Daoy (cell line): ENCODE results near the gene TMPRSS13. TPM values are rescaled to one million over a fixed set of nuclear protein-coding genes. Genes with fewer than 3 reads are reported as not detected.
A peak's percentile ranks its signal among the peaks of the same experiment; 100 is the strongest.
"Not testable (repeated sequence)": the region's sequence is repeated elsewhere in the genome, so short reads cannot be mapped to it uniquely, and the experiment has no call there.

Experiments used
- DNase-seq: peaks from one replicate; pipeline ENCODE4 v3.0.0-alpha.2; 2015; ENCODE audit warnings: low read depth
- total RNA-seq: library from RNA; depleted of rRNA; stranded (reverse); fragments of >200 nt; shearing (Covaris generic); gene quantifications from 2 replicates; pipeline ENCODE4 v1.2.3, GENCODE V29; 2014

Gene TMPRSS13
- total RNA-seq, 1 experiment from 2014 or later: 0.06 TPM

DNA sequence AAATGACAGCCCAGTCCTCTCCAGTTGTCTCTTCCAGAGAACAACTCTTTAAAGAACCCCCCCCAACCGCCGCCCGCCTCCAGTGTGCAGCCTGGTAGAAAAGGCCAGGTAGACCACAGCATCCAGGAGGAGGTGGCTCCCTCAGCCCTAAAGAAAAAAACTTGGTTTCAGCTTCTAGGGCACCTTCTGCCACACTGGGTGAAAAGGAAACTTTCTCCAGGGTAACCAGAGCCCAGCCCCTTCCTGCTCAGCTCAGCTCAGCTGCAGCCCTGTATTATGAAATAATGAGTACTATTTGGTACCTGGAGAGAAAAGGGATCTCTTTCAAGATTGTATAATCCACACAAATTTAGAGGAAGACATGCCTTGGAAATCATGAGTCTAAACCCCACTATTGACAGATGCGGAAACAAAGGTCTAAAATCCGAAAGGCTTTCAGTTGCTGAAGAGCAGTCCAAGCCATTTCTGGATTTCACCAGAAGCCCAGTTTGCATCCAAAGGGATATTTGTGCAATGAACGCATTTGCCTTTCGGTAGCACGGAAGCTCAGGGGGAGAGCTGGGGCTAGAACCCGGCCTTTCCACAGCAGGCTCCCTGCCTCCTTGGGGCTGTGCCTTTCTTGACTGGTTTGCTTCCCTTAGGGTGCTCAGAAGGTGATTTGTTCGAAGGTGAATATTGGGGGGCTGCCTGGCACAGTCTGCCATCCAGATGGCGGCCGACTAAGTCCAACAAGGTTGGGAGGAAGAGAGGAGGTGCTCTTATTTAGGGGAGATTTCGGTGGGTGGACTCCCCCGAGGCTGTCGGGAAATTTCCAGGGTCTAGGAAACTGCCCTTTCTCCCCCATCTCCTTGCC, 56.0 kb downstream of the TMPRSS13 start:
- no peak for DNase-seq

DNA sequence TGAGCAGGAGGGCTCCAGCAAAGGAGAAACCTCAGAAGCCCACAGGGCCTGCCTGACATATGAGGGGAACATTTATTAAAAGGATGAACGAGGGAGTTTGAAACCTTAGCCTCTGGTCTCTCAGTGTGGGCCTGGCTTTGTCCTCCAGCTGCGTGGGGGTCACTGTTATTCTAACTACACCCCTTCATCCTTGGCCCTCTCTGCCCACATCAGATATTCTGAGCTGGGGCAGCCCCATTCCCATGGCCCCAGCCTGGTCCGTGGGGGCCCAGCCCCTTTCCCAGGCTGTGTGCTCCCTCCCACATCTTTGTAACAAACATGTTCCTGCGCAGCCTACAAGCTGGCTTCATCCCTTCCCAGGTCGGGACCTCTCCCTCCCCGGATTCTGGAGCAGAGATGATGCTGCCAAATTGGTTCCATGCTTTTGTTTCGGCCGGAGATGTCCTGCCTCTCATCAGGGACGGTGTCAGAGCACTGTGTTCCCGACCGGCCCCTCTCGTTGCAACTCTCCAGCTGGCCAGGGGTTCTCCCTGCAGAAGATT, 56.7 kb downstream of the TMPRSS13 start:
- no peak for DNase-seq

DNA sequence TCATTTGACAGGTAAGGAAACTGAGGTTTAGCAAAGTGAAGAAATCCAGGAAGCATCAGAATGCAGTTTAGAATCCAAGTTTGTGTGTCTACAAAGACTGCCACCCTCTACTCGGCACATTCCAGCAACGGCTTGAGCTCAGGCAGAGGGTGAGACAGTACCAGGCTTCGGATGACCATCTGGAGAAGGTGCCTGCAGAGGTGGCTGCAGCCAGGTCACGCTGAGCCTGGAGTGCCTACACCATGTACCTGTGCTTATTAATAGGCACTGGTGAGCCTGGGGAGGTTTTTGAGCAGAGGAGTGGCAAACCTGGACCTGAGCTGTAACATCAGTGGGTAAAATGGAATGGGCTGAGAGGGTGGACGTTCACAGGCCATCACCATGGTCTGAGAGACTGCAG, 57.4 kb downstream of the TMPRSS13 start:
- no peak for DNase-seq

DNA sequence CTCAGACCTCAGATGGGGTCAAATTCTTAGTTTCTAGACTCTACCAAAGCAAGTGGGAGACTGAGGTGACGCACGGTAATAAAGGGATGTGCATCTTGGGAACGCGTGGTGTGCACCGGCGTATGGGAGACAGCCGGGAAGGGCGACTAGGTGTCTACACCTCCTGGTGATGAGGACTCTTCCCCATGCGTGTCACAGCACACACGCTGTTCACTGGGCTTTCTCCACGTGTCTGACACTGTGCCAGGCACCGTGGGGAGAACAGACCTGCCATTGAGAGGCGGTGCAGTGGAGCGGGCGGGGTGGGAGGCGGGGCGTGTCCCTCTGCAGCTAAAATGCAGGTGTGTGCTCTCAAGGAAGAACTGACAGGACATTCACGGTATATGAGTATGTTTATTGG, 58.0 kb downstream of the TMPRSS13 start:
- no peak for DNase-seq

DNA sequence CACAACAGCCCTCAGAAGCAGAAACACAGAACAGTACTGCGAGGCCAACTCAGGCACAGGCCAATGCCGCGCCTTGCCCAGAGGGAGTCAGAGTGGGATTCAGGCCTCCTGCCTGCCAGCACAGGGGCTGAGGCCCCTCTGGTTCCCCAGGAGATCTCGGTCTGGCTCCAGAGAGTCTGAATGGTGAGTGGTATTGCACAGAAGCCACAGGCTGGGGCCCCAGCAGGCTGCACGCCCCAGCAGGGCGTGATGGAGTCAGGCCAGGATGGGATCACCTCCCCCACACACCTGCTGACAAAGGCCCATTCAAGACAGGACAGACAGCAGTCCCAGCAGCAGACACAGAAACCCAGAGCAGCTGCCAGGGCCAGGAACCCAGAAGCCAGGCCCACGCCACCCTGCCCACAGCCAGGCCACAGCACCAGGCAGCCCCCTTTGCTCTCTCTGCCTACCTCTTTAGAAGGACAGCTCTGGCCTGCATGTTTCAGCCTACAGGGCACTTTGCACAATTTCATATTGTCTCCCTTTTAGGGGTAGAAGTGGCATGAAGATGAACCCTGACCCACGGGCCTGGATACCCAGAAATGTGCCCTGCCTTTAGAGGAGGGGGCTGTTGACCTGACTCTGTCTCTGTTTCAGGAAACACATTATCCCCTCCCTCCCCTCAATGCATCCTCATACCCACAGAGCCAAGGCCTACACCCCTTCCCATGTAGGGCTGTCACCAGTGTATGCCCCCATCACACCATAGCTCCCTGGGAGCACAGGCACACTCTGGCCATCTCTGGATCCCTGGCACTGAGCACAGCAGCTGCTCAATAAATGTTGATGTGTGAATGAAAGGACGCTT, 58.9 kb downstream of the TMPRSS13 start:
- DNase-seq: no peak

DNA sequence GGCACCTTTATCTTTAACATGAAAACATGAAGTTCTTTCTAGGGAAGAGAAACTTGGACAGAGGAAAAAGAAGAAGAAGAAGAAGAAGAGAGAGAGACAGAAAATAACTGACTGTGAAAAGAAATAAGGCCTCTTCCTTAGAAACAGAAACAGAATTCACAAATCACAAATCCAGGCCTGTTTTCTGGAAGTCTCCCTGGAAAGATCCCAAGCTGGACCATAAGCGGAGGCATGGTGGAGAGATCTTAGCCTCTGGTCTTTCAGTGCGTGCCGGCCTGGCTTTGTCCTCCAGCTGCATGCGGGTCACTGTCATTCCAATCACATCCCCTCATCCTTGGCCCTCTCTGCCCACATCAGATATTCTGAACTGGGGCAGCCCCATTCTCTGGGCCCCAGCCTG, 59.6 kb downstream of the TMPRSS13 start:
- no peak for DNase-seq

DNA sequence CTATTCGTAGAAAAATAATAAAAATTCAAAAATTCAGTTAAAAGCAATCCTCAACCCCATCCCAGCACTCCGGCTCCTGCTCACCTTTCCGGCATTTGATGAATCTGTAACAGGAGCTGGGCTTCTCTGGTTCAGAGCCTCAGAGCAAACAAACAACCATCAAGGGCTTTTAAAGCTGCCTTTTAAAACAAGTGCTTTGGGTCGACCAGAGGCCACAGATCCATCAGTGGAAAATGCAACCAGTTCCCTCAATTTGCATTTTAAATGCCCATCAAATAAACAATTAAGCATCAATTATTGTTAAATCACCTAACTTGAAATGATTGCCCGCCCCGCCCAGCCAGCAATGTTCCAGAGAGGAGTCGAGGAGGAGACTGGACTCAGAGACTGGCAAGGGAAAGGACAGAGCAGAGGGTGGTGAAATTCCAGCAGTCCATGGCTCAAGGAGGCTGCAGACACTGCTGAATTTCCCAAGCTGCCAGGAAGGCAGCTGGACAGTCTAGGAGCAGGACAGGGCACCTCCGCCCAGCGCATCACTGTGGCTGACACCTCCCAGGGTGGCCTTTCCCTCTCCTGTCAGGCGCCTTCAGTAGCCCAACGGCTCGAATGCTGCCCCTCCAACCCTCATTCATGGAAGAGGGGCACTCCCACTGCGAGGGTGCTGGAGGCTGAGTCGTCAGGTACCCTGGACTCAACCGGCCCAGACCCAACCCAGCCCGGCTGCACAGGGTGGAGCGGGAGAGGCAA, 60.2 kb downstream of the TMPRSS13 start:
- DNase-seq: no peak

DNA sequence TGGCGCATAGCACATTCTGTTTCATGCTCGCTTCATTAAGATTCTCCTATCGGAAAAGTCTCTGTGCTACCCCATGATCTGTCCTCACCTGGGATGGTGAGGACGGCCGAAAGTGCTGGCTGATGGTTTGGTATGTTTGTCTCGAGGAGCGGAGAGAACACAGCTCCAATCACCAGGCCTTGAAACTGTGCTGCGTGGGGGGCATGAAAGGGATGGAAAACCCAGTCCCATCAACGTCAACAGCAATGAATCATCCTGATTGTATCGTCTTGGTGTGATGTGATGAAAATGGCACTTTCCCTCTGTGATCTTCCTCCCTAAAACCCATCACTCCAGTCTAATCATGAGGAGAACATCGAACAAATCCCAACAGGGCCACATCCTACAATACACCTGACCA, 61.1 kb downstream of the TMPRSS13 start:
- peak; percentile 34 for DNase-seq

DNA sequence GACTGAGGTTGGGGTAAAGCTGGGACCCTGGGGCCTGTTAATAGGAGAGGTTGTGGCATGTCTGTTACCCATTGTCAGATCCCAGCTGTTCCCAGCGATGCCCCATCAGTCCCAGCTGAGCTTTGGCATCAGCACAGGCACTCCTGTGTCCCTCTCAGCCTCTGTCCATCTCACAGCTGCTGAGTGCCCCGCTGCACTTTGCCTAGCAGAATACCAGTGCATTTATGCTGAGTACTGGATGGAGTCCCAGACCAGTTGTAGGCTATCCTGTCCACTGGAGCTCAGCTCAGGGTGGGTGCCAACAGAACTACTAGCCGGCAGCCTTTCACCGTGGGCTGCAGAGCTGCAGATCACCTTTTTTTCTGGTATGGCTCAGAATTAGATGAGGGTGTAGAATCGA, 62.7 kb downstream of the TMPRSS13 start:
- no peak for DNase-seq

DNA sequence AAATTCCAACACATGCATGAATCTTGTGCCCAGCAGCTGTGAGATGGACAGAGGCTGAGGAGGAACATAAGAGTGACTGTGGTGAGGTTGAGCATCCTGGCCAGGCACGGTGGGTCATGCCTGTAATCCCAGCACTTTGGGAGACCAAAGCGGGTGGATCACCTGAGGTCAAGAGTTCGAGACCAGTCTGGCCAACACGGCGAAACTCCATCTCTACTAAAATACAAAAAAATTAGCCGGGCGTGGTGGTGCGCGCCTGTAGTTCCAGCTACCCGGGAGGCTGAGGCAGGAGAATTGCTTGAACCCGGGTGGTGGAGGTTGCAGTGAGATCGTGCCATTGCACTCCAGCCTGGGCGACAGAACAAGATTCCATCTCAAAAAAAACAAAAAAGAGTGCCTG, 63.7 kb downstream of the TMPRSS13 start:
- not testable (repeated sequence) for DNase-seq

DNA sequence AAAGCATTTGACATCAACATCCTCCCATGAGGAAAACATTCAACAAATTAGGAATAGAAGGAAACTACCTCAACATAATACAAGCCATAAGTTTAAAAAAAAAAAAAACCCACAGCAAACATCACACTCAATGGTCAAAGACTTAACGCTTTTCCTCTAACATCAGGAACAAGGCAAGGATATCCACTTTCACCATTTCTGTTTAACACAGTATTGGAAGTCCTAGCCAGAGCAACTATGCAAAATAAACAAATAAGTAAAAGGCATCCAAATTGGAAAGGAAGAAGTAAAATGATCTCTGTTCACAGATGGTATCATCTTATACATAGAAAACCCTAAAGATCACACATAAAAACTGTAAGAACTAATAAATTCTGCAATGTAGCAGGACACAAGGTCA, 65.8 kb downstream of the TMPRSS13 start:
- no peak for DNase-seq

DNA sequence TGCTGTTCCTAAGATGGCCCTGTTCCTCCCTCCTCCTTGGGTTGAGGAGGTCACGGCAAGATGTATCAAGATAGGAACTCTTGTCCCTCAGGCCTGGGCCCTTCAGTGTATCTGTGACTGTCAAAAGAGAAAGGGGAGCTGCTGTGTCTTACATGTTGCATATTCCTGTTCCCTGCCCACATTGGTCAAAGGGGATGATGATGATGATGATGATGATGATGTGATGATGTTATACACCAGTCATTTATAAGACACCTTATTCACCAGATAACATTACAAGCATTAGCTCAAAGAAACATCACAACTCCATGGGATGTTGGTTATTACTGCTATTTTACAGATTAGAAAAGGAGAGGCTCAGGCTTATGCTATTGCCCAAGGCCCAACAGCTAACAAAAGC, 66.4 kb downstream of the TMPRSS13 start:
- no peak for DNase-seq

DNA sequence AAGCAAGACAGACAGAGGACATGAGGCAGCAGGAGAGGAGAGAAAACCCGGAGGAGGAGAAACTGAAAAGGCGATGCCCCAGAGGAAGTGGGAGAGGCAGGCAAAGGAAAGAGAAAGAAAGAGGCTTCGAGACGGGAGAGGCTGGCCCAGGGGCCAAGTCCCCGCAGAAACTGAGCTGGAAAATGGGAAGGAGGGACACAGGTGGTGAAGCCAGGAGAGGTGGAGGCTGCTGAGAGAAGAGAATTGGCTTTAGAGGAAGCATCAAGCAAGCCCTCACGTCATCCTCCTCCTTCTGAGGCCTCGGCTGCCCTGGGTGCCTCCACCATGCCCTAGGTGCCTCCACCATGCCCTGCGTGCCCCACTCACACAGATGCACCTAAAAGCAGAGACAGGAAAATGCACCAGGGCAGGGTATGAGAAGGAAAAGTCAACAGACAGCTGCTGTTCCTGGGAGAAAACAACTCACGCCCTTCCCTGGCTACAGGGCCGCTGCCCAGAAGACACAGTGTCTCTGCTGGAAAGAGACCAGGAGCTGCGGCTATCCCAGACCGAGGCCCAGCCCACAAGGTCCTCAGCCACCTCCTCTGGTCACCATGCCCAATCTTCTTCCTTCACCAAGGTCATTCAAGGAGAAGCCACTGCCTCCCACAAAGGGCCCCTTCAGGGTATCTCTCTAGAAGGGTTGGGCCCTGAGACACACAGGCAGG, 67.0 kb downstream of the TMPRSS13 start:
- DNase-seq: no peak

DNA sequence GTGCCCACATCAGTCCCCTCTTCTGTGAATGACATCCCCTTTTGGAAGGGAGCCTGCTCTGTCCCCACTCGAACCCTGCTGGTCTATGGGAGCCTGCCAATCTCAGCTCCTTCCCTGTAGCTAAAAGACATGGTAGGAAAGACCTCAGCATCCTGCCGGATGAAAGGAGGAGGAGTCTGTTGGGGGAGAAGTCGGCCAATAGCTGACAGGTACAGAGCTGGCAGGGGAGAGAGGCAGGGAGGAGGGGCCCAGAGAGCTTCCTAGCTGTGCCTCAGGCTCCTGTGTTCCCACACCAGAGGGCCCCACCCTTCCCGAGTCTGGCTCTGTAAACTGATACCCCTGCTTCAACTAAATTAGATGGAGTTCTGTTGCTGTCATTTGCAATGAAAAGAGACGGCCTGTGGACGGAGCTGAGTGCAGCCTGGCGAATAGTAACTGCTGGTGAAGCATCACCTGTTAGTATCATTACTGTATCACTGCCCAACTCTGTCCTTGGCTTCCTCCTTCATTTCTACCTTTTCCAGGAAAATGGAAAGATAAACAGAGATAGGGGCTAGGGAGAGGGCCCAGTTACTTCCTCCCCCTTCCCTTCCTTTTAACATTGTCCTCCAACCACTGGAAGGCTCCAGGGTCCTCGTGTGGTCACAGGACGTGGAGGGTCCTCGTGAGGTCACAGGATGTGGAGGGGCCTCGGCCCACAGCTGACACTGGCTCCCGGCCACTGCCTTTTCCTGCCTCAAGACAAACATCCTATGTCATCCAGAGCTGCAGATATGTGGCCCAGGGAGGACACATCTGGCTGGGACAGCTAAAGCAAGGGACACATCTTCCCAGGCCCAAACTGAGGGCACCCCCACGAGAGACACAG, 67.8 kb downstream of the TMPRSS13 start:
- DNase-seq: peak; percentile 70

DNA sequence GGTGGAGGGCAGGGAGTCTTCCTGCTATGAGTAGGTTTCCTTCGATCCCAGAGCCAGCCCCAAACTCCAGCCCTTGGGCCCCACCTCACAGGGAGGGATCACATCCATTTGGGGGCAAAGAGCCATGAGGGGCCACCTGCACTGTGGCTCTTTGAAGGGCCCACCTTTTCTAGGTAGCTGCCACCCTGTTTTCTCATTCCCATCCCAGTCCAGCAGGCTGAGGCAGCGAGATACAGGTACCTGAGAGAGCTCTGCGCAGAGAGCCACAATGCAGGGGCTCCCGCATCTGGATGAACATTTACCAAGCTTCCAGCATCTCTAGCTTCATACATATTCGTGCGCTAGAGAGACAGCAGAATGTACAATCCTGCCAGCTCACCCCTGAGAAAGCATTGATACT, 69.1 kb downstream of the TMPRSS13 start:
- no peak for DNase-seq

DNA sequence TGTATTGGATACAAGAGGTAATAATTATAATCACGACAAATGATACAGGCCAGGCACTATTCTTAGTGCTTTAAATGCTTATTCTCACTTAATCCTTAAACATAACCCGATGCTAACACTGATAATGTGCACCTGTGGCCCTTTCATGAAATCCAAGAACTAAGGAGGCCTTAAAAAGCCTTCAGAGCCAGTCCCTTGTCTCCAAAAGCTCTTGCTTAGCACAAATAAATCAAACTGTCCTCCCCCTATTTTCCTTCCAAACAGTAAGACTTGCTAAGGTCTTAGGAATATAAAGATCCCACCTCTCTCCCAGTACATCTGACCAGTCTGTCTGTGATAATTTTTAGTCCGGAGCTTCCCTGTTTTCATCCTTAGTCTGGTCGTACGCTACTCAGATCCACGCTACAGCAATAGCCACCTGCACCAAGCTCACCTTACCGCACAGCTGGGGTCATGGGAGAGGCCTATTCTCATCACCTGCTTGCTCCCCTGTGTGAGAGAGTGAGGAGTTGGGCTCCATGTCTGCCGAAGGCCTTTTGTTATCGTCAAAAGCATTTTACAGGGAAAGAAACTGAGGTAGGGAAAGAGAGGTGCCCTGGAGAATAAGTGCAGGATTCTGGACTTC, 69.6 kb downstream of the TMPRSS13 start:
- no peak for DNase-seq

DNA sequence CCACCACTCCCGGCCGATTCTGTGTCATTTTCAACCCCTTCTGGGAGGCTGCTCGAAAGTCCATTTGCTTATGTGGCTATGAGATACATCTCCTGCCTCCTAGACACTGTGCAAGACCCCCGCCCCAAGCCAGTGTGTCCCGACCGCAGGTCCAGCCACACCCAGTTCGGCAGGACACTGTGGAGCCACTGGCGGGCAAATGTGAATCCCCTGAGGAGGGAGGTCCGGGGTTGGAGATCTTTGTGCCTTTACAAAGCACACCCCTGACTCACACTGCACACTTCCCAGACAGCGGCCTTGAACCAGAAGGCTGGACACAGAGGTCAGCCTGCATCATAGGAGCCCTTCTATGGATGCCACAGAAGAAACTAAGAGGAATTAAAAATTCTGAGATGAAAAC, 70.1 kb downstream of the TMPRSS13 start:
- no peak for DNase-seq

DNA sequence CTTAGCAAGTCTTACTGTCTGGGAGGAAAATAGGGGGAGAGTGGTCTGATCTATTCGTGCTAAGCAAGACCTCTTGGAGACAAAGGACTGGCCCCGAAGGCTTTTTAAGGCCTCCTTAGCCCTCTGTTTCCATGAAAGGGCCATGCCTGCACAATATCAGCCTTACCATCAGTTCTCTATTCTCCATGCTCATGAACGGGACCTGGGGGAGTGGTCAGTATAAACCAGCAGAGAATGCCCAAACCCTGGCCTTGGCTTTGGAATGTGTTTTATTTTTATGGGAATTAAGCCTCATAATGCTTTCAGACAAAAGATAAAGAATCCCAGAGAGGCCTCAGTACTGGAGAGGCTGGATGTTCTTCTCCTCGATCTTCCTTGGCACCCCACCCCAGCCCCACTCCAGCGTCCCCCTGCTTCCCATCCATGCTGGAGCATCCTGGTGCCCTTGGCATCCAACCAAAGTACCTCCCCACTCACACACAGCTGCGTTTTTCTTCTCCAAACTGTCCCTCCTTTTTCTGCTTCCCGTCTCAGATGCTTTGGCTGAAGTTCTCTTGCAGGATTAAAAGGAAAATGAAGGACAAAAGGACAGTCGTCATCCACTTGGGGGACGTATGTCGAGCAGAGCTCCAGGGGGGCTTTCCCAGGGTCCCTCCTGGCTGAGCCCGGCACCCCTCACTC, 71.3 kb downstream of the TMPRSS13 start:
- DNase-seq: no peak

DNA sequence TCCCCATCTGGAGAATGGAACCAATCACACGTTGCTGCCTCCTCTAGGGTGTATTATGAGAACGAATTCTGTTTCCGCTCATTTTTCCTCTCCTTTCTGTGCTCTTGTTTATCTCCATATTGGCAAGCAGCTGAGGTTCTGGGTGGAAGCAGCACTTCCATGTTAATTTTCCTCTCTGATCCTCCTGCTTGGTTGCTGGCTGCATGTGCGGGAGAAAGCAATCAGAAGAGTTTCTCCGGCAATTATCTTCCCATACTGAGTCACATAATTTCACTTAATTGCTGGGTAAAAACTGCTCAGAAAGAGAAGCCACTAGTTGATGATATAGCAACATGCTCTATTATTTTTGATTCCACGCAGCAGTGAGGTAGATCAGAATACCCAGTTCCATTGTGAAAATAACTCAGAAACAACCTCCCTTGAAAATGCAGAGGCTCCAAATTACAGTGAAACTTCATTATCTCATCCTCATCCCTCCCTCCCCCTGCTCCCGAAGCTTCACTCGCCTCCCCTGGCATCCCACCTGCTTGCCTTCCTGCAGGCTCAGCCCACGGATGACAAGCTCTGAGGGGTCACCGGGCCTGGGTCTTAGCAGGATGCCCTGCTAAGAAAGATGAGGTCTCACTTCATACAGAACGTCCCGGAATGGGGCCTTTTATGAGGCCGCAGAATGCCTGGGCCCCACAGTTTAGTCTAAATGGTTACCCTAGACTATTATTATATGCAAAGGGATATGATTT, 73.1 kb downstream of the TMPRSS13 start:
- no peak for DNase-seq
